Astrocyte of the spinal cord (primary cell): Measurements from ENCODE around the gene TGFB1I1.

Experiments
- DNase-seq: peaks from one replicate; pipeline ENCODE4 v3.0.0; 2011; ENCODE audit warnings: low read depth, low spot score
- H3K4me3 ChIP-seq: 2 replicates; pipeline ENCODE4 v1.5.1; 2011; ENCODE audit warnings: low read depth, mild to moderate bottlenecking, low read length, moderate library complexity
- in situ Hi-C: cut with HindIII; loops from 2 replicates; pipeline ENCODE4 v1.10.0; 2017; ENCODE audit warnings: low sequenced_read_pairs
- TF ChIP-seq, protein P1 (sequence below): IDR thresholded peaks from 2 replicates; pipeline ENCODE4 v1.5.1; 2012; ENCODE audit warnings: low read depth, mild to moderate bottlenecking, low read length, inconsistent platforms

Gene TGFB1I1

GRCh38 chr16:31471875-31472708, at the start of gene TGFB1I1:
TGFB1I1 (plus strand) TSS chr16:31472152; CDS start chr16:31472189, 37 bp downstream.
- TF ChIP-seq, protein P1, sequence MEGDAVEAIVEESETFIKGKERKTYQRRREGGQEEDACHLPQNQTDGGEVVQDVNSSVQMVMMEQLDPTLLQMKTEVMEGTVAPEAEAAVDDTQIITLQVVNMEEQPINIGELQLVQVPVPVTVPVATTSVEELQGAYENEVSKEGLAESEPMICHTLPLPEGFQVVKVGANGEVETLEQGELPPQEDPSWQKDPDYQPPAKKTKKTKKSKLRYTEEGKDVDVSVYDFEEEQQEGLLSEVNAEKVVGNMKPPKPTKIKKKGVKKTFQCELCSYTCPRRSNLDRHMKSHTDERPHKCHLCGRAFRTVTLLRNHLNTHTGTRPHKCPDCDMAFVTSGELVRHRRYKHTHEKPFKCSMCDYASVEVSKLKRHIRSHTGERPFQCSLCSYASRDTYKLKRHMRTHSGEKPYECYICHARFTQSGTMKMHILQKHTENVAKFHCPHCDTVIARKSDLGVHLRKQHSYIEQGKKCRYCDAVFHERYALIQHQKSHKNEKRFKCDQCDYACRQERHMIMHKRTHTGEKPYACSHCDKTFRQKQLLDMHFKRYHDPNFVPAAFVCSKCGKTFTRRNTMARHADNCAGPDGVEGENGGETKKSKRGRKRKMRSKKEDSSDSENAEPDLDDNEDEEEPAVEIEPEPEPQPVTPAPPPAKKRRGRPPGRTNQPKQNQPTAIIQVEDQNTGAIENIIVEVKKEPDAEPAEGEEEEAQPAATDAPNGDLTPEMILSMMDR: no peak

GRCh38 chr16:31423241-31423640, 48.7 kb upstream of the TGFB1I1 start:
- TF ChIP-seq, protein P1: no peak
- no peak overlapping the region for H3K4me3 ChIP-seq
- in situ Hi-C loops: no loop called here
- no peak for DNase-seq

More at GRCh38 chr16:31471875-31472708, at the start of gene TGFB1I1:
- in situ Hi-C loops: loop anchor here (25.0 kb wide), 1 partner anchor 285 kb away; the partner anchor contains the start of gene FUS
- H3K4me3 ChIP-seq: peak within 1 kb of the TSS; percentile 82
- peak; percentile 92 for DNase-seq

GRCh38 chr16:31423801-31424200, 48.2 kb upstream of the TGFB1I1 start:
- no peak for DNase-seq
- H3K4me3 ChIP-seq: no peak overlapping the region
- in situ Hi-C loops: no loop called here
- TF ChIP-seq, protein P1: no peak

DNA sequence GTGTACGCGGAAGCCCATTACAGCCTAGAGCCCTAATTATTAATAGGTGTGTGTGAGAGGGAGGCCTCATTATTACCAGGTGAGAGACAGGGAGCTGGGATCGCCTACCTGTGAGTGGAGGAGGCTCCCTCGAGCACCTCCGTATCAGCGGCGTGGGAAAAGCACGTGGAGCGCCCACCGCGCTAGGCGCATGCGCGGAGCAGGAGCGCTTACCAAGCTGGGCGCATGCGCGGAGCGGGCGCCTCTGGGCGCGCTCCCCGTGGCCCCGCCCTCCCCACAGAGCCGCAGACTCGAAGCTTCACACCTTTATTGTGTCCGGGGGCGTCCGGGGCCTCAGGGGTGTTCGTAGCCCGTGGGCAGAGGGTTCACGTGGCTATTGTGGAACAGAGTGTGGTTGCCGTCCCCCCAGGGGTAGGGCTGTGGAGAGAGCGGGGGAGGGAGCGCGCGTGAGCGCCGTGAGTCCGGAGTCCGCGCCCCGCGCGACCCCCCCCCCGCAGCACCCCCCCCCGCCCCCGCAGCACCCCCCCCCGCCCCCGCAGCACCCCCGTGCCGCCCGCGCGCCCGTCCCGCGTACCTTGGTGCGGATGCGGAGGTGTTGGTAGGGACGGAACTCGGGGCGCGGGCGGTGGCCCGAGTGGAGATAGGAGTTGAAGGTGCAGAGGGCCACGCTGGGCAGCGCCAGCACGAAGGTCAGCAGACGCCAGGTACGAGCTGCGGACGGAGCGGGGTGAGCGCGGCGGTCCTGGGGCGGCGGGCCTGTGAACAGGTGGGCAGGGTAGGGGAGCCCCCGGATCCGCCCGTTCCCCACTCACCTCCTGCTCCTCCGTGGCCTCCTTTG, 44.3 kb upstream of the TGFB1I1 start:
- in situ Hi-C loops: no loop called here
- no peak overlapping the region for H3K4me3 ChIP-seq
- no peak for DNase-seq
- TF ChIP-seq, protein P1: no peak

DNA sequence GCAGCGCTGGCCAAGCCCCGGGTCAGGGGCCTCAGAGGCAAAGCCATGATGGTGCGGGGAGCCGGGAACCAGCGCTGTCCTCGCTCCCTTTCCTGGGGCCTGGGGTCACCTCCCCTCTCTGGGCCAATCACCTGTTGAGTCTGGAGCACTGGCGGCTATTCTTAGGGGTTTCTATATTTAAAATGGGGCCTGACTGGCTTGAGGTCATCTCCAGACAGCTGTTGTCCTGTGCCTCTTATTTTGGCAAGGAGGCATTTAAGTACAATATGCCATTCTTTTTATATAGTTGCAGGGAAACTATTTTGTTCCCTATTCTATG, 43.7 kb upstream of the TGFB1I1 start, which contains the start of gene COX6A2:
COX6A2 (minus strand) TSS at position 82 of the 319 bp plus-strand sequence; CDS start at position 47, 35 bp downstream.
- H3K4me3 ChIP-seq: no peak within 1 kb of the TSS
- in situ Hi-C loops: no loop called here
- TF ChIP-seq, protein P1: no peak
- DNase-seq: no peak

GRCh38 chr16:31428638-31429247, 43.2 kb upstream of the TGFB1I1 start:
- TF ChIP-seq, protein P1: no peak
- H3K4me3 ChIP-seq: no peak overlapping the region
- in situ Hi-C loops: no loop called here
- DNase-seq: no peak
